KOPT-K1 (cell line): ENCODE data around the gene HOXC4.
"Not testable (repeated sequence)": the region's sequence is repeated elsewhere in the genome, so short reads cannot be mapped to it uniquely, and the experiment has no call there.

Experiments used
- H3K27ac ChIP-seq: fragments of 200-600 bp; sonication (generic); 2 replicates; pipeline ENCODE4 v1.5.1; 2016; ENCODE audit warnings: antibody characterized with exemption, mild to moderate bottlenecking, low read depth, low read length; ENCODE audit not compliant: poor library complexity, severe bottlenecking
- H3K36me3 ChIP-seq: fragments of 200-600 bp; sonication (generic); 2 replicates; pipeline ENCODE4 v1.5.1; 2017; ENCODE audit warnings: antibody characterized with exemption, mild to moderate bottlenecking, low read length, moderate library complexity; ENCODE audit not compliant: insufficient read depth
- H3K9me3 ChIP-seq: fragments of 200-600 bp; sonication (generic); 2 replicates; pipeline ENCODE4 v1.5.1; 2017; ENCODE audit warnings: antibody characterized with exemption, low read length, mild to moderate bottlenecking; ENCODE audit not compliant: insufficient read depth, poor library complexity, severe bottlenecking

Gene HOXC4

DNA sequence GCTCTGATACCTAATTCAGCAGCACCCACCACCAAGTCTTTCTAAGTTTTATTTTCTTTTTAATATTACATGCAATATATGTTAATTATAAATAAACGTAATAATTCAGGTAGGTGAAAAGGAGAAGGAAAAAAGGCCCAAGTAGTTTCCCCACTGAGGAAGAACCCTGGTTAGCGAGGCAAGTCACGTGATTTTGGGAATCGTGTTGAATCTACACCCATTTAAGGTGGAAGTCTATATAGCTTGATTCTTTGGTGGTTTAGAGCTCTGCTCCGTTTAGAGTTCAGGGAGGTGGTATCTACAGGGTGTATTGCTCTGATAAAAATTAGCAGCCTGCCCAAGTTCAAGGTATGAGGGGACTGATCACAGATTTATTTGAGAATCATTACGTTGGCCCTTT is 47.0 kb downstream of the HOXC4 start:
- H3K36me3 ChIP-seq, H3K27ac ChIP-seq, H3K9me3 ChIP-seq: not testable (repeated sequence)

- H3K9me3 ChIP-seq, H3K36me3 ChIP-seq, H3K27ac ChIP-seq: not testable (repeated sequence)
Observed at GRCh38 chr12:54102223-54102622, 48.6 kb downstream of the HOXC4 start.

DNA sequence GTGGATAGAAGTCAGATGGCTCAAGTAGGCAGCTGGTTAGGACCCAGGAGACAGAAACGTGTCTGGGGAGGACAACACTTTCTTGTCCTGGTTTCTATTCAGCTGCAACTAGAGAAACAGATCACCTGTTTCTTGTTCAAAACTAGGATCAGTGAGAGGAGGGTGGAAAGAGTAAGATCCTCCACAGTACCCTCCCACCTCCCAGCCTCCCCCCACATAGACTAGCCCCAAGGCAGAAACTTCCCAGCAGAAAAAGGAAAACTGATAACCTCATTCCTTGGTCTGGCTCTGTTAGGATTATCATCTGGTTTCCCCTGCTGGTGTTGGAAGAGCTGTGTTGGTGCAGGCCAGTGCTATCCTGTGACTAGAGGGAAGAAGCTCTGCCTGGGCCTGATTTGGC is 50.2 kb downstream of the HOXC4 start:
- not testable (repeated sequence) for H3K9me3 ChIP-seq, H3K36me3 ChIP-seq, H3K27ac ChIP-seq
